Measurements from ENCODE around the gene ACAT1.
"Not testable (repeated sequence)": the region's sequence is repeated elsewhere in the genome, so short reads cannot be mapped to it uniquely, and the experiment has no call there.

Gene ACAT1

DNA sequence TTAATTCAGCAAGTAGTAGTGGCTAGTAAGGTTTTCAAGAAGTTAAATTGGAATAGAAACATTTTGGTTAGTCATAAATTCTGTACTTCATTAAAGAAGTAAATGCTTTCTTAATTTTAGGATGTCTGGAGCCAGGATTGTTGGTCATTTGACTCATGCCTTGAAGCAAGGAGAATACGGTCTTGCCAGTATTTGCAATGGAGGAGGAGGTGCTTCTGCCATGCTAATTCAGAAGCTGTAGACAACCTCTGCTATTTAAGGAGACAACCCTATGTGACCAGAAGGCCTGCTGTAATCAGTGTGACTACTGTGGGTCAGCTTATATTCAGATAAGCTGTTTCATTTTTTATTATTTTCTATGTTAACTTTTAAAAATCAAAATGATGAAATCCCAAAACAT is 25.8 kb downstream of the ACAT1 start:
- DNase-seq (ENCODE audit: low read depth): no peak

DNA sequence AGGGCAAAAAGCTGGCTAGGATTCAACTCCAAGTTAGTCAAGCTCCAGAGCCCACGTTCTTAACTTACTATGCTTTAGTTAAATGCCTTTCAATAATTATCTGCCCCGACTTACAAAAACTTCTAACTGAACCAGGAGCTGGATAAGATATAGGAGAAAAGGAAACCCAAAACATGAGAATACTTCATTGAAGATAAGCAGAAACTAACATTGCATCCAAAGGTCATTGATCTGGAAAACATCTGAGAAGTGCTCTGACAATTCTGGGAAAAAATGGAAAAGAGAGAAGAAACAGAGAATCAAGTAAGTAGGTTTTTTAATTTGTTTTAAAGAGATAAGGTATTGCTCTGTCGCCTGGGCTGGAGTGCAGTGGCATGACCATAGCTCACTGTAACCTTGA is 27.2 kb downstream of the ACAT1 start:
- no peak for DNase-seq (ENCODE audit: low read depth)

DNA sequence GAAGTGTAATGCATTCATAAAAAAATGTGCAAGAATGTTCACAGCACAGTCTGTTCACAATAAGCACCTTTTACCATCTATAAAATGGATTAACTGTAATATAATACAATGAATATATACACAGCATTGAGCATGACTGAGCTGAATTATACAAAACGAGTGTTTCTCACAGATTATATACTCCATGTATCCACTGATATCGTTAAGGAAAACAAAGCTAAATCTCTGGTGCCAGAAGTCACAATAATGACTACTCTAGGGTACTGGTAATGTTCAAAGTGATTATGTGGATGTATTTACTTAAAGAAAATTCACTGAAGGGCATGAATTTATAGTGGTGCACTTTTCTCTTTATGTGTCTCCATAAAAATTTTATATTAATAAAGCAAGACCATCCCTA is 33.2 kb downstream of the ACAT1 start:
- DNase-seq (ENCODE audit: low read depth): no peak

DNA sequence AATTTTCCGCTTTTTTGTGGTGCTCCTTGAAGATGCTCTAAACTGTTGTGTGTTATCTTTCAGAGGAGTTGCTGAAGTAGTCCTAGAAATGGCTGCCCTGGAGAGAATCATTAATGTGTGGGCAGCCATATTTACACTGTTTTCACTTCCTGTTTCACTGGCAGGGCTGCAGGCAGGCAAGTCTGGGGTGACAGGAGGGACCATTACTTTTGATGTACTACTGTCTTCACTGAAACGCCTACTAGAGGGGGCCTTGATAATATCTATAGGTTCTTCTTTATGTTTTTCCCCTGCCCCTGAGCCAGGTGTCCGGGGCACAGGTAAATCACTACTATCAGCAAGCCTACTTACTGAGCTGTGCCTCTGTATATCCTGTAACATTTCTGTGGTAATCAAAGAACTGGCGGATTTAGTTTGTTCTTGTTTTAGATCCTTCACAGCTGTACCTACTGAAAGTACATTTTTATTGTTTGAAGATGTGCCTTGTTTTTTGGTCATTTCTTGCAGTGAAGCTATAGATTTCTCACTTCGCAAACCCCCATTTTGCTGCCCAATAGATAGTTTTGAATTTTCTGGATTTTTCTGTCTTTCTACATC is 39.7 kb downstream of the ACAT1 start:
- DNase-seq (ENCODE audit: low read depth): no peak

DNA sequence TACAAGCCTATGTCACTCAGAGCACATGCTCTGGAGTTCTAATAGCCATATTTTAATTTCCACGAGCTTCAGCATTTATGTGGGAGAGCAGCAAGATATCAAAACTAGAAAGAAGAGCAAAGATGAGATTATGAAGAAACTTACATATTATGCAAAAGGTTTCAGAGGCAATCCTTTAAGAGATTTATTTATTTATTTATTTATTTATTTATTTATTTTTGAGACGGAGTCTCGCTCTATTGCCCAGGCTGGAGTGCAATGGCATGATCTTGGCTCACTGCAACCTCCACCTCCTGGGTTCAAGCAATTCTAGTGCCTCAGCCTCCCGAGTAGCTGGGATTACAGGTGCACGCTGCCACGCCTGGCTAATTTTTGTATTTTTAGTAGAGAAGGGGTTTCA is 41.5 kb downstream of the ACAT1 start:
- not testable (repeated sequence) for DNase-seq (ENCODE audit: low read depth)

DNA sequence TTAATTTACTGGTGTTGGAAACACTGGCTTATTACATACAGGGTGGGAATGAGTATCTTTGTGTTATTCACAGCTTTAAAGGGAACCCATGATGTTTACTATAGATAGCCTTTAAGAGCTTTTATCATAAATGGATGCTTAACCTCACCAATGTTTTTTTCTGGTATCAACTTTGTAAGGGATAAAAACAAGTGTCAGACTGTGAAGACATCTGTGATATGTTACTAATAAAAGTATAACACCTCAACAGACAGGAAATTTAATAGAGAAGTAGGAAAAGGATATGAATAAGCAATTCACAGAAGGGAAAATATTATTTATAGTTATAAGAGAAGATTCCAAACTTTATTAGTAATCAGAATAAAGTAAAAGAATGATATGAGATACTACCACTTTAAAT is 46.3 kb downstream of the ACAT1 start:
- no peak for DNase-seq (ENCODE audit: low read depth)

DNA sequence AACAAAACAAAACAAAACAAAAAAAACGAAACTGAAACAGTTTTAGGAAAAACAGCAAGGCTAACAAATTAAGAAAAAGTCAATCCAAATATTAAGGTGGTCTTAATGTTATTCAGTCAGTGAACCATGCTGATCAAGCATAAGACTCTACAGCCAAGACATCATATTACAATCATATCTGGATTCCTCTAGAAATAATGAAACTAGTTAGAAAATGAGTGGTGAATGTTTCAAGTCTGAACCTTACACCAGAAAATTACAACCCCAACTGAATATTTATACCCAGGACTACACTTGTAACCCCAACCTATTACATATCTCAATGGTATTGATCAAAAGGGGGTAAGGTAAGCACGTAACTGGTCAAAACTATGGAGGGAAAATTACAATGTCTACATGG is 48.8 kb downstream of the ACAT1 start:
- no peak for DNase-seq (ENCODE audit: low read depth)

DNA sequence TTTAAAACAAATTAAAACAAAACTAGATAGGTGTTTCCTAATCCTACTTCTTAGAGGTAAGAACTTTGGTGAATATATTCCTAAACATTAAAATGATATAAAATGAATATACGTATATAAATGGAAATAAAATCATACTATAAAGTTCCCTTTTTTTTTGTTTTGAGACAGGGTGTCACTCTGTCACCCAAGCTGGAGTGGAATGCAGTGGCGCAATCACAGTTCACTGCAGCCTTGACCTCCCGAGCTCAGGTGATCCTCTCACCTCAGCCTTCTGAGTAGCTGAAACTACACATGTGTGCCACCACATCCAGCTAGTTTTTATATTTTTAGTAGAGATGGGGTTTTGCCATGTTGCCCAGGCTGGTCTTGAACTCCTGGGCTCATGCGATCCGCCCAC is 56.2 kb downstream of the ACAT1 start:
- no peak for DNase-seq (ENCODE audit: low read depth)

DNA sequence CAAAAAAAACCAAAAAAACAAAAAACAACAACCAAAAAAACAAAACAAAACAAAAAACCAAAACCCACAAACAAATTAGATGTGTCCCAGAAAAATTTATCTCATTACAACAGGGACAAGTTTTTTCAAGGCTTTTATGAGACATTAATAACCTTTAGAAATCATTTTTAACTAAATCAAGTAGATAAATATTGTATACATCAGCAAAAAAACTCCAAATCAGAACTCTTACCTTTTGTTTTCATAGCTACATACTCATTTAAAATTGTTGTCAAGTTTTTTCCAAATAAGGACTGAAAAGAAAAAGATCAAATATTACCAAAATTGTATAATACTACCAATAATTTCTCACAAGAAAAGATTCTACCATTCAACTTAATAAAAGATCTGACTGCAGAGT is 72.4 kb downstream of the ACAT1 start:
- no peak for DNase-seq (ENCODE audit: low read depth)

DNA sequence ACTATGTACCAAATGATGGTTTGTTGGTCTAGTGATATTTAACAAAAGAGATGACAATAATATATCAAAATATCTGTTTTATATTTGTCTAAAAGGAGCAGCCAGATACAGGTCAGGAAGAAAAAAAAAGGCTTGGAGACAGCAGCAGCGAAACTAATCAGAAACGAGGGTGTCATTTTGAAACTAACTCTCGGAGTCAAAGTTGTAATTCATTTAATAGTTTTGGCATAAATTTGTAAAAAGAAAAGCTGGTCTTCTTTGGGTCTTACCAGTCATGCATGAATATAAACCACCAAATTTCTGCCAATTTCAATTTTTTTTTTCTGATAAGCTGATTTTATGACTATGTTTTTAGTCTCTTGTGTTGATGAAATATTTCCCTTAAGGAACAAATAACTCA is 75.5 kb downstream of the ACAT1 start:
- no peak for DNase-seq (ENCODE audit: low read depth)
